ENCODE data around the gene SFMBT1. TPM values are rescaled to one million over a fixed set of nuclear protein-coding genes. Genes with fewer than 3 reads are reported as not detected.
"Not testable (repeated sequence)": the region's sequence is repeated elsewhere in the genome, so short reads cannot be mapped to it uniquely, and the experiment has no call there.

The SFMBT1 gene
- total RNA-seq, 1 donor from 2014 or later, result 4.1 TPM

DNA sequence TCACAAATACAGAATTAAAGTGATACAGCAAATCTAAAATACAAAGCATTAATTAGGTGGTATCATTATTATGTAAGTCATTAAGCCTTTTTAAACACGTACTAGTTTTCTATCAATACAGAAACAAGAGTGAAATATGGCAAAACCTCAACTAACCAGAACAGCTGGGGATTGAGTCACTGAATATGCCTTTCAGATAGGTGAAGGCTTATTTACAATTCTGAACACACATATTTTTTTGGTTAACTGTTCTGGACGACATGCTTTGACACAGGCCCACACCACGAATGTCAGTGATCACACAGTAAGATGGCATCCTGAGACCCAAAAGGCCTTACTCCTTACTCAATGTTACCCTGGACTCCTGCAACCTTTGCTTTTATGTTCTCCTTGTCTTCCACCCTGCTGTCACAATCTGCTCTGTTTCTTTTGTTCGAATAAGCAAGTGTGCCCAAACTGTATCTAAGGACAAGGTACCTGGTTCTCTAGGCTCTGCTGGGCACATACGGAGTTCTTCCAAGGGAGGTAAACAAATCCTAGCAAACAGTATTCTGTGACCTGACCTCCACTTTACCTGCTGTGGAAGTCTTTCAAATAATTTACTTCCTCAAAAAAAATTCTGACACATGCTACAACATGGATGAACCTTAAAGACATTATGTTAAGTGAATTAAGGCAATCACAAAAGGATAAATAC, 7.0 kb downstream of the SFMBT1 start:
- DNase-seq (ENCODE audit: extremely low read depth, low read depth, low spot score), result no peak

DNA sequence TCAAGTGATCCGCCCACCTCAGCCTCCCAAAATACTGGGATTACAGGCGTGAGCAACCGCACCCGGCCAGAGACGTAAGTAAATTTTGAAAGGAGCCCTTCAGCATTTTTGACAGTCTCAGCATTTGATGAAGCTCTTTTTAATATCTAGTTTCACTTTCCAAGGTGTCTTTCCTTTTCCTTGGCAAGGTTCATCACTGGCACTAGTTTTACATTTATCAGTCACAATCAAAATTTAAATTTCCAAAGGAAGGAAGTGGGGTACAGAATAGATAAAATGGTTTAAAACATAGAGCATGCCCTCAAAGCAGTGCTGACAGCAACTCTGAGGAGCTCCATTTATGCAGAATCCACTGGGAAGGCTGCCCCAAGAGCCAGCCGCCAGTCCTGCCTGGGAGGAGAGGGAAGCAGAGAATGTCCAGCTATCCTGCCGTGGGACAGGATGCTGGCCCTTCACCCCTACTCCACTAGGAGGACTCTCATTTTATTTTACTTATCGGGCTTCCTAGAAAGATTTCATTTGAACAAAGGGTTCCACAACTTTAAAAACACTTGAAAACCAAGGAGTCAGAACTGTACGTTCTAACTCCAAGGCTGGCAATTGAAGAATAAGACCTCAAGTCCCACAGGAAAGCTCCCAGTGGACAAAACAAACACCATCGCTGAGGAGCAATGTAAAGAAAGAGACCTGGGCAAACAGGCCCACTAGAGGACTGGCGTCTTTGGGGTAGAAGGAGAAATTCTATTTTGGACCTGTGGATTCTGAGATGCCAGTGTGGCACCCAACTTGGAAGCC, 9.9 kb downstream of the SFMBT1 start:
- no peak for DNase-seq (ENCODE audit: extremely low read depth, low read depth, low spot score)

DNA sequence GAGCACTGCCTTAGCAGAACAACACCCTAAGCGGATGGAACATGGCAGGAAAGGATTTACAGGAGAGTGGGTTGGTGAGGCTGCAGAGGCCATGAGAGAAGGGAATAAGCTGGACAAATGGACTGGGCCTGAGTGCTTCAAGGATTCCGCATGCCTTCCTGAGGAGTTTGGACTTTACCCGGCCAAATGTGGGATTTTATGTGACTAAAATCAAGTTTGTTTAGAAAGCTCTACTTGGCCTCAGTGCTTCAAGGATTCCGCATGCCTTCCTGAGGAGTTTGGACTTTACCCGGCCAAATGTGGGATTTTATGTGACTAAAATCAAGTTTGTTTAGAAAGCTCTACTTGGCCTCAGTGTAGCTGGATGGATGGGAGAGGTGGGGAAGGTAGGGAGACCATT, 10.9 kb downstream of the SFMBT1 start:
- DNase-seq (ENCODE audit: extremely low read depth, low read depth, low spot score), result not testable (repeated sequence)

DNA sequence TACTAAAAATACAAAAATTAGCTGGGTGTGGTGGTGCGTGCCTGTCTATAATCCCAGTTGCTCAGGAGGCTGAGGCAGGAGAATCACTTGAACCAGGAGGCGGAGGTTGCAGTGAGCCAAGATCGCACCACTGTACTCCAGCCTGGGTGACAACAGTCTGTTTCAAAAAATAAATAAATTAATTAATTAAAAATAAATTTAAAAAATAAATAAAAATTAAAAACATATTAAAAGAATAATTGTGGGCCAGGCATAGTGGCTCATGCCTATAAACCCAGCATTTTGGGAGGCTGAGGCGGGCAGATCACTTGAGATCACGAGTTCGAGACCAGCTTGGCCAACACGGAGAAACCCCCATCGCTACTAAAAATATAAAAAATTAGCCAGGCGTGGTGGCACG, 11.5 kb downstream of the SFMBT1 start:
- DNase-seq (ENCODE audit: extremely low read depth, low read depth, low spot score), result not testable (repeated sequence)

DNA sequence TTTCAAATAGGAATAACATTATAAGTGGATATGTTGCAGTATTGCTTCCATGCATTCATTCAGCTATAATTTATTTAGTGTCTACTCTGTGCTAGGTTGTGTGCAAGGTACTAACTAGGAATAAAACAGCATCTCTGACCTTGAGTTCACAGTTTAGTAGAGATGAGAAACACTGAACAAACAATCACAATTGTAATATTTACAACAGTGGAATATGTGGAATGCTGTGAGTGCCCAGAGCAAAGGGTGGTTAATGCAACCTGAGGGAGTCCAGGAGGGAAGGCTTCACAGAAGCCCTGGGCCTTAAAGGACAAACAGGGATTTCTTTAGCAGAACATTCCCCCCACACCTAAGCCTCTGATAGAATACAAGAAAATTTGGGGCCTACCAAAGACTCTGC, 13.3 kb downstream of the SFMBT1 start:
- DNase-seq (ENCODE audit: extremely low read depth, low read depth, low spot score), result no peak

DNA sequence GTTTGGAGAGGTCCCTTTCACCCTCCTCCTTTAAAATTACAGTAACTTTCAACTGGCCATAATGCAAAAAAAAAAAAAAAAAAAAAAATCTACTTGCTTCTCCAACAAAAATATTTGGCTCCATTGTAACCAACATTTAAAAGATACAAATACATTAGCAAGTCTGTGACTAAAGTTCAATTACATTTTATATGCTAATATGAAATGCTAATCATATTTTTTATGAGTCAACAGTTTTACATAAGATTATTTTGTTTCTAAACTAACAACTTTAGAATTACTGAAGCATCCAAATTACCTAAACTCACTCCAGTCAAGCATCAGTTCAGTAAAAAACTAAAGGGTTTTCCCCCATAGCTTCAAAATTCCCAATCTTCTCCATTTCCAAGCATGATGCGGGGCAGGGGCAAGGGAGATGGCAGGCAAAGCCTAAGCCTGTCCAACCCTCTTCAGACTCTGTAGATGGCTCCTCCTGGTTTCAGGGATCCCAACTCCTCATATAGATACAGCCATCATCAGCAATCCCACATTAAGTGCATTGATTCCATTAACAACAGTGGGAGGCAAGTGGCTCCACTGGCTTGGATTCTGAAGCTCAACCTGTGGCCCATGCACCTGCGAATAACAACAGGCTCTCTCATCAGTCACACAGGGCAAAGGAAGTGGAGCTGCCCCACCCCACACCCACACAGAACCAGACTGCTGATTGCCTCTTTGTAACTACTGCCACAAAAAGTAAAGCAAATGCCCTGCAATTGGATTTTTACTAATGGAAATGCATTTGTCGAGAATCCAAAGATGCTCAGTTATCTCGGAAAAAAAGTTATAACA, 15.0 kb downstream of the SFMBT1 start:
- DNase-seq (ENCODE audit: extremely low read depth, low read depth, low spot score), result no peak

DNA sequence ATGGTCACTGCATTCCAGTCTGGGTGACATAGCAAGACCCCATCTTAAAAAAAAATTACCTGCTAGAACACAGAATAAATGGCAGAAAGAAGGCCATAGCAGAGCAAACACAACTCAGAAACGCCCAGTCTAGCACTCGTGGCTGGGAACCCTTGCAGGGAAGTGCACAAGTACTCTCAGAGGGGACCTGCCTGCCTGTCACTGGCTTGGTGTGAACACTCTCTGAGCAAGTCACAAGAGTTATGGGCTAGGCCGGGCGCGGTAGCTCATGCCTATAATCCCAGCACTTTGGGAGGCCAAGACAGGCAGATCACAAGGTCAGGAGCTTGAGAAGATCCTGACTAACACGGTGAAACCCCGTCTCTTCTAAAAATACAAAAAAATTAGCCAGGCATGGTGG, 17.2 kb downstream of the SFMBT1 start:
- DNase-seq (ENCODE audit: extremely low read depth, low read depth, low spot score), result no peak

DNA sequence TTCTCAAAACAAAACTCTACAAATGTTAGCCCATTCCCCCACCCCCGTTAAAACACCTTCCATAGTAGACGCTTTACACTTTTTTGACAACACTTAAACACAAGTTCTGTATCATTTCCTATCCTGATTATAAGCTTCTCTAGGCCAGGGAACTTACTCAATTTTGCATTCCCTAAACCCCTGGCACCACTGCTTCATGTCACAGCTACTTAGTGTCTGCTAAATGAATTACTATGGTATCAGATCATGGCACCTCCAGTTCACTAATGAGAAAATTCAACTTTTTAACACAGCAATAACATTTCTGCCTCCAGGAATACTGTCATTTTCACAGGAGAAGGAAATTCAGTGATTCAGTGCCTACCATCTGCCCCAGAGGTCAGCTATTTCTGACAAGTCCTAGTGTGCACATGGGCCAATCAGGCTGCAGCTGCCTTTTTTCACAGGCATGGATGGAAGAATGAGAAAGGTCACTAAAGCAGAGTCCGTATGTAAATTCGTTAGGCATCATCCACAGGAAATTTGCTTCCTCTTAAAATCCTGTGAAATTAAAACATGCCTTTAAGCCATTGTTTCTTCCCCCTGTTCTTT, 18.5 kb downstream of the SFMBT1 start:
- no peak for DNase-seq (ENCODE audit: extremely low read depth, low read depth, low spot score)

DNA sequence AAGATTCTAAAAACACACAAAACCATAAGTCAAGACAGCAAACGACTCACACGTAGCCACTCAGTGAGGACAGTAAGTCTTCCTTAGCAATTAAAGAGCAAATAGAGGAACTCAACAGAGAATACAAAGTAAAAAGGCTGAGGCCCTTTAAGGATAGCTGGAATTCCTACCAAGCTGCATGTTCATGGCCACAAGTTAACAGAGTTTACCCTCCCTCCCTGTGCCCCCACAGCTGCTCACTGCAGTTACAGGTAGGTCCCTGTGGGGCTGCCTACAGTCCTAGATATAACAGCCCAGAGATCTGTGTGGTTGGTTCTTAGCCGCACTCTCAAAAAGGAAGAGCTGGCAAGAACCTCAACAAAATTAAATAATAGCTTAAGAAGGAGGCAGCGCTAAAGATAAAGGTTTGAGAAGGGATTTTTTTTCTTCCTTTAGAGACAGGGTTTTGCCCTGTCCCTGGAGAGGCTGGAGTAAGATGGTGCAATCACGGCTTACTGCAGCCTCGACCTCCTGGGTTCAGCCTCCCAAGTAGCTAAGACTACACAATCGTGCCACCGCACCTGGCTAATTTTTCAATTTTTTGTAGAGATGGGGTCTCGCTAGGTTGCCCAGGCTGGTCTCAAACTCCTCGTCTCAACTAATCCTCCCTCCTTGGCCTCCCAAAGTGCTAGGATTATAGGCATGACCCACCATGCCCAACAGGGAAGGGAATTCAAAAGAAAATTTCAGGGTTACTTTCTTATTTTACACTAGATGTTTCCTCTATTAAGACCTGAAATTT, 19.3 kb downstream of the SFMBT1 start:
- no peak for DNase-seq (ENCODE audit: extremely low read depth, low read depth, low spot score)

DNA sequence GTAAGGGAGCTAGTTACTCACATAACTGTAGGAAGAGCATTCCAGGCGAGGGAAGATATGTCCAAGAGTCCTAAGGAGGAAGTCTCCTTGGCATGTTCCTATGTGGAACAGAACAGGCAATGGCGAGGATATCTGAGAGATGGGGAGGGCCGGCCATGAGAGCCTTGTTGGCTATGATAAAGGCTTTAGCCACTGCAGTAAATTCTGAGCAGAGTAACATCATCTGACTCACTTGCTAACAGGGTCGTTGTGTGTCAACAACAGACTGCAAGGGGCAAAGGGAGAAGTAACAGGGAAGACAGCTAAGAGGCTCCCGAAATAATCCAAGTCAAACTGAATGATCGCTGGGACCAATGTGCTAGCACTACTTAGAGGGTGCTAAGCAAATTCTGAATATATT, 21.6 kb downstream of the SFMBT1 start:
- DNase-seq (ENCODE audit: extremely low read depth, low read depth, low spot score), result no peak

DNA sequence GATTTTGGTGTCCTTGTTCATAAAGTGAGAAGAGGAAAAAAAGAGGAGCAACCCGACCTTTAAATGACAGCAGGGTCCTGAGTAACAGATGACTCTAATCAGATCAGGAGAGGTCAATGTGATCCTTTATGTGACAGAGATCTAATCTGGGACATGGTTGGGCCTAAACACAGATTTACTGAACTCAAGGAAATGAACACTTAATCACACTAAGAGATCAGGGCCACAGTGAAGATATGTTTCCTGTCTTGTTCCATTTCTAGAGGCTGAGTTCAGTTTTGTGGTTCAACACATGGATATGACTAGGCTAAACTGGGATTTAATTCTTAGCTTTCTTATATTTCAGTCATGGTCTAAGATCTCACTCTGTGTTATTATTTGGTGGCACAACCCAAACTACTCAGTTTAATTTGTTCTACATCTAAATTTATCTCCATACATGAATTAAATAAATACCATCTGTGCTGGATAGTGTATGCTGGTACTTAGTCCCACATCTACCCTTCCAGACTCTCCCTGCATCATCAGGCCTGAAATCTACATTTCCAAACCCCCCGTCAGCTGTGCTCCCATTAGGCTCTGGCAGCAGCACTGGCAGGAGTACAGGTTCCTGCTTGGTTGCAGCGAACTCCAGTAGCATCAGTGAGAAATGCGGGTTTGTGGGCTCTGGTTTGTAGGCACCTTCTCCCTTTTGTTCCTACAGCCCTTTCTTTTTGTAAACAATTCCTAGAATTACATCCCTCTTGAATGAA, 22.6 kb downstream of the SFMBT1 start:
- no peak for DNase-seq (ENCODE audit: extremely low read depth, low read depth, low spot score)

DNA sequence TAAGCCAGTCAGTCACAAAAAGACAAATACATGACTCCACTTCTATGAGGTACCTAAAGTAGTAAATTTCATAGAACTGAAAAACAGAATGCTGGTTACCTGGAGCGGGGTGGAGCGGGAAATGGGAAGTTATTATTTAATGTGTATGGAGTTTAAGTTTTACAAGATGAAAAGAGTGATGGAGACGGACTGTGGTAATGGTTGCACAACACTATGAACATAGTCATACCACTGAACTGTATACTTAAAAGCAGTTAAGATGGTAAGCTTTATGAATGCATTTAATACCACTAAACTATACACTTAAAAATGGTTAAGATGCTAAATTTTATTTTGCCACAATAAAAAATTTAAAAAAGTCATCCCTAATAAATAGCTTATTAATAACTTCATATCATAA, 23.2 kb downstream of the SFMBT1 start:
- DNase-seq (ENCODE audit: extremely low read depth, low read depth, low spot score), result no peak

DNA sequence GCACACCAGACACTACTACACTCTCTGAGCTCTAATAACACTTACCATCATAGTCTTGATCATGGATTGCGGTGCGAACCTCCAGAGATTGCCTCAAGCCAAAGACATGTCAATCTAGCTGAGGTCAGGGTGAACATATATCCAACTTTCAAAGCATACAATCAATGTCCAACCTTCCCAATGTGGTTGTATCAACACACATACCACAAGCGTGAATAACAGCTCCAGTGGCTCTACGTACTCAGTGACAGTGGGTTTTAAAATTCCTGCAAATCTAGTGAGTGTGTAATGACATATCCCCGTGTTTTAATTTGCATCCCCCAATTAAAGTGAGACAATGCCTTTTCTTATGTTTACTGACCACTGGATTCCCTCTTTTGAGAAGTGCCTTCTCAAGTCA, 29.6 kb downstream of the SFMBT1 start:
- DNase-seq (ENCODE audit: extremely low read depth, low read depth, low spot score), result no peak

DNA sequence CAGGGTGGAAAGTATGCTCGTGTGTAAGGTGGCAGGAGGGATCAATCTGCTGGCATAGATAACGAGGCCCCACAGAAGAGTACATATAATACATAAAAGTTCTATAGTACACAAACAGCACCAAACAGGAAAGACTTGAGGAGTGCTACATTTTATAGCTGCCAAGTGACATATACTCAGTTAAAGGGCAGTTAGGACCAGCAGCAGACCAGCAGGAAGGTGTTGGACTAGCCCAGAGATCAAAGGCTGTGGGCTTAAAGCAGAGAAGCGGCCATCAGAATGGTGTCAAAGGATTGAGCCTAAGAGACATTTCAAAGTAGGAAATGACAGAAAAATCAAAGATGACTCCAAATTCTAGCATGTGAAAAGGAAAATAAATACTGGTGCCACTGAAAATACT, 34.5 kb downstream of the SFMBT1 start:
- no peak for DNase-seq (ENCODE audit: extremely low read depth, low read depth, low spot score)

DNA sequence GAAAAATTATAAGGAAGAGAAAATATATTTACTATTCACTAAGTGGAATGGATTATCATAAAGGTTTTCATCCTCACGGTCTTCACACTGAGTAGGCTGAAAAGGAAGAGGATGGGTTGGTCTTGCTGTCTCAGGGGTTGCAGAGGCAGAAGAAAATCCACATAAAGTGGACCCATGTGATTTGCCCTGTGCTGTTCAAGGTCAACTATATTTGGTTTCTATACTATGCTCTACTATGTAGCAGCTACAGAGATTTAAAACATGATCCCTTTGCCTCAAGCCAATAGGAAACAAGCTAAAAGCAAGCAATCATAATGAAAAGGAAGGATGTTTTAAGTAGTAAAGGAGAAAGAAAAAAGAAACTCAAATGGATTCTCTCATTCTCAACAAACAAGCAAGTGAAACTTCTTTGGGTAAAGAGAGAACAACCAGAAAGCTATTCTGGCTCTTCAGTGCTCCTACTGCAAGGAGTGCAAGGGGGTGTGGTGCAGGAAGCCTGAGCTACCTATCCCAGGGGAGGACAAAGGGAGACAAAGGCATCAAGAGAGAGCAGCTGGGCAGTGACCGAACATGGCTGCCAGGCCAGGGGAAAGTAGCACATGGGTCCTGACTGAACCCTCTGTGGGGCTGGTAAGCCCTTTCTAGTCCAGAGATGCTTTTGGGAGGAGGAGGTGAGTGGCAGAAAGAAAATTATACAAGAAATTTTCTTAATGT, 35.9 kb downstream of the SFMBT1 start:
- DNase-seq (ENCODE audit: extremely low read depth, low read depth, low spot score), result no peak

DNA sequence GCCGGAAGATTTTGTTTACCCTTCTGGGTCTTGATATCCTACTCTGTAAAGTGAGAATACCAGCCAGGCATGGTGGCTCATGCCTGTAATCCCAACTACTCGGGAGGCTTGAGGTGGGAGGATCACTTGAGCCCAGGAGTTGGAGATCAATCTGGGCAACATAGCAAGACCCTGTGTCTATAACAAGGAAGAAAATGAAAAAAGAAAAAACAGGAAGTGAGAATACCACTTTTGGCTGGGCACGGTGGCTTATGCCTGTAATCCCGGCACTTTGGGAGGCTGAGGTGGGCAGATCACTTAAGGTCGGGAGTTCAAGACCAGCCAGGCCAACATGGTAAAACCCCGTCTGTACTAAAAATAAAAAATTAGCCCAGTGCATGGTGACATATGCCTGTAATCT, 36.9 kb downstream of the SFMBT1 start:
- no peak for DNase-seq (ENCODE audit: extremely low read depth, low read depth, low spot score)

DNA sequence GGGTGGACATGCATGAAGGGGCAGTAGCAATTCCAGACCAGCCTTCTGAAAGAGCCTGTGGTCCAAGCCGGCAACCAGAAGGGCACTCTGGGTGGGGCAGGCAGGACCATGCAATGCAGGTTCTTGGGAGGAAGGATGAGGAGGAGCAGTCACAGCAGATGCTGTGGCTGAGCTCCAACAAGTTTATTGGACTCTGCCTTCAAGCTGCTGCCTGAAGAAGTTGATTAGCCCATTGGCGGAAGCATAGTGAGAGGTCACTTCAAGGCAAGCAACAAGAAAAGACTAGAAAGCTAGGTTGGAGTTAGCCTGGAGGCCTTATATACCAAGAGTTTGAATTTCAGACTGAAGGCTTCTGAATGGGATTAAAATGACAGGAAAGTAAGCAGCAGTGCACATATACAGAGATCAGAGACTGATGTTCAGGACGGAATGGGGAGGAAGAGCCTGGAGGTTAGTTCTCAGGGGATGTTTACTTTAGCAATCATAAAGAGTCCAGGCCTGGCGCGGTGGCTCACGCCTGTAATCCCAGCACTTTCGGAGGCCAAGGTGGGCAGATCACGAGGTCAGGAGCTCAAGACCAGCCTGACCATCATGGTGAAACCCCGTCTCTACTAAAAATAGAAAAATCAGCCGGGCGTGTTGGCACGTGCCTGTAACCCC, 39.9 kb downstream of the SFMBT1 start:
- no peak for DNase-seq (ENCODE audit: extremely low read depth, low read depth, low spot score)

DNA sequence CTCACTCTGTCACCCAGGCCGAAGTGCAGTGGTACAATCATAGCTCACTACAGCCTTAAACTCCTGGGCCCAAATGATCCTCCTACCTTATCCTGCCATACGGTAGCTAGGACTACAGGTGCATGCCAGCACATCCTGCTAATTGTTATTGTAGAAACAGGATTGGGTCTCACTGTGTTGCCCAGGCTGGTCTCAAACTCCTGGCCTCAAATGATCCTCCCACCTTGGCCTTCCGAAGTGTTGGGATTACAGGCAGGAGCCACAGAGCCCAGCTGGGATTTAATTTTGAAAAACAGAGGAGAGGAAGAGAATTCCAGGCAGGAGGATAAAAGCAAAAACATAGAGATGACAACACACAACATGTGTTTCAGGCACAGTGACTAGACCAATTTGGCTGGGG, 40.5 kb downstream of the SFMBT1 start:
- DNase-seq (ENCODE audit: extremely low read depth, low read depth, low spot score), result no peak

DNA sequence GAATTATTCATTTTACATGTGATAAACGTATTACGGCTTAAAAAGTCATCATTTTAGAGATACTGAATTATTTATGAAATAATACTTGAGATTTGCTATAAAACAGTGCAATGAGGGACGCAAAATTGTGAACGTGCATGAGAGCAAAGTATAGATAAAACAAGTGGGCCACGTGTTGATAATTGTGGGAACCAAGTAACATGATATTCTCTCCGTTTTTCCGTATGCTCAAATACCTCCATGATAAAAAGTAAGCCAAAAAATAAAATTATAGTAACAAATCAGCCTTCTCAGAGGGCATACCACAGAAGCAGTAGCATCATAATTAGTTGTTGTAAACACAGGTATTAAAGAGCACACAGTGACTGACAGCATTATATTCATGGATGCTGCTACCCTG, 42.6 kb downstream of the SFMBT1 start:
- no peak for DNase-seq (ENCODE audit: extremely low read depth, low read depth, low spot score)
